ENCODE data around the gene WTAP.

DNA sequence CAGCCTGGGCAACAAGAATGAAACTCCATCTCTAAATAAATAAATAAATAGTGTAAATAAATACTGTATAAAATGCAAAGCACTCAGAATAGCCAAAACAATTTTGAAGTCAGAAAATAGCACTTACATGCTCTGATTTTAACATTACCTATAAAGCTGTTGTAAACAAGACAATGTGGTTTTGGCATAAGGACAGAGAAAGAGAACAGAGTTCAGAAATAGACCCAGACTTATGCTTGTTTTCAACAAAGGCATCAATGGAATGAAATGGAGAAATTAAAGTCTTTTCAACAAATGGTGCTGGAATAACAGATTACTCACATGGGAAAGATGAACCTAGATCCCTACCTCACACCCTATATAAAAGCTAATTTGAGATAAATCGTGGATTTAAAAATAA, 44.9 kb downstream of the WTAP start:
- no peak for TF ChIP-seq CTCF (IDR thresholded peaks at IDR 0.05)
- no peak for TF ChIP-seq POLR2A (IDR thresholded peaks at IDR 0.05)

Measured in thyroid gland (tissue), 4 donors.